Aorta (tissue), 5 donors: ENCODE results near the gene OR52D1. TPM values are rescaled to one million over a fixed set of nuclear protein-coding genes. Genes with fewer than 3 reads are reported as not detected.

Source experiments
- ATAC-seq: fragments of 200-7000 bp; cut with Tn5 transposase; one replicate; pipeline ENCODE4 v1.9.1; 2022; ENCODE audit warnings: moderate library complexity; ENCODE audit not compliant: low FRiP score
- DNase-seq, 2 donors: peaks; one replicate each; pipeline ENCODE4 v3.0.0-alpha.2; 2020
- H3K27ac ChIP-seq, 2 donors: one replicate each; pipeline ENCODE4 v1.5.1; 2013; ENCODE audit warnings: low read length in 2 of 2, mild to moderate bottlenecking in 2 of 2, moderate library complexity in 2 of 2, control low read depth in 1 of 2, inconsistent platforms in 1 of 2, low read depth in 1 of 2
- H3K27me3 ChIP-seq, 2 donors: one replicate each; pipeline ENCODE4 v1.6.1; 2013; ENCODE audit warnings: control low read depth in 1 of 2, low read length in 1 of 2, mild to moderate bottlenecking in 1 of 2, moderate library complexity in 1 of 2; ENCODE audit not compliant: insufficient read depth in 2 of 2, control insufficient read depth in 1 of 2
- H3K36me3 ChIP-seq, 2 donors: one replicate each; pipeline ENCODE4 v1.6.1; 2013; ENCODE audit warnings: control low read depth in 1 of 2, low read length in 1 of 2, mild to moderate bottlenecking in 1 of 2; ENCODE audit not compliant: insufficient read depth in 2 of 2, control insufficient read depth in 1 of 2
- H3K4me1 ChIP-seq, 2 donors: one replicate each; pipeline ENCODE4 v1.6.1; 2013; ENCODE audit warnings: low read length in 2 of 2, control low read depth in 1 of 2, mild to moderate bottlenecking in 1 of 2, moderate library complexity in 1 of 2; ENCODE audit not compliant: insufficient read depth in 2 of 2, control insufficient read depth in 1 of 2
- H3K4me3 ChIP-seq, 2 donors: one replicate each; pipeline ENCODE4 v1.5.1; 2013; ENCODE audit warnings: low read length in 2 of 2, control low read depth in 1 of 2, mild to moderate bottlenecking in 1 of 2
- H3K9me3 ChIP-seq: one replicate; pipeline ENCODE4 v1.6.1; 2013; ENCODE audit warnings: mild to moderate bottlenecking, low read length; ENCODE audit not compliant: control insufficient read depth
- WGBS, 2 donors: extraction: QIAGEN DNeasy Blood & Tissue Kit; methylation state at CpG; one replicate each; pipeline ENCODE4 v1.1.7; 2013; 5-methylcytosine and 5-hydroxymethylcytosine counted together
- intact Hi-C, 2 donors: fragments of 100-400 bp; cut with DNase I; formaldehyde crosslinking; loops; one replicate each; pipeline versions ENCODE4 v1.14.2 to v1.15.0; 2022
- long read RNA-seq, 2 donors: library from polyadenylated mRNA; unstranded; transcript quantifications; one replicate each; pipeline ENCODE4 v2.0.0, GENCODE V29; 2020 to 2021
- polyA plus RNA-seq, 2 donors: library from polyadenylated mRNA; stranded (reverse); fragments of 200-250 nt; gene quantifications; one replicate each; pipeline ENCODE4 v1.2.3, GENCODE V29; 2013
- total RNA-seq, 2 donors: library from RNA; stranded (reverse); fragmentation: NEBNext Ultra II Directional; extraction: Animal tissue kit (Norgen Biotek cat#: 25700); gene quantifications; one replicate each; pipeline ENCODE4 v1.2.1, GENCODE V29; 2021
- donor health status: healthy with polysubstance abuse.
- donor health status: Bipolar disorder and iron deficiency.
- donor health status: DM: no; HTN: no; CAD: no.
- donor health status: DM: no; HTN: no; CAD: no.
- donor health status: DM: yes; HTN: yes; CAD: no.

Gene OR52D1
- total RNA-seq: not detected
- not detected for polyA plus RNA-seq
- long read RNA-seq, donor 1: 0 reads
- long read RNA-seq, donor 2: 0 reads

DNA sequence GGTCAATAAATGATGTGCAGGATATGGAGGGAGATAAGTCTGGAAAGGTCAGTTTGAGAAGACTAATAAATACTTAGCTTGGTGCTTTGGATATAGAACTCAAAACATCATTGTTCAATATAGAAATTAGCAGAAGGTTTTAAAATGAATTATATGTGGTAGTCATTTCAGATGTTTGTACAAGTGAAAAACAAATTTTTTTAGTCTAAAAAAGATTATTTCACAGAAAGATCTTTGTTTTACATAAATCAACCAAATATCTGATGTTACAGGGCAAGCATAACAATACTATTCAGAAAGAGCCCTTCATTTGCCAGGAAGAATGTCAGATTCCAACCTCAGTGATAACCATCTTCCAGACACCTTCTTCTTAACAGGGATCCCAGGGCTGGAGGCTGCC is at the start of gene OR52D1:
TSS of gene OR52D1 (plus strand) at position 301 of the 400 bp plus-strand sequence. CDS start at position 323, 22 bp downstream.
- intact Hi-C loops: no loop called here
- no peak within 1 kb of the TSS for H3K27ac ChIP-seq
- no peak for DNase-seq
- H3K36me3 ChIP-seq: no peaks in the 10 kb centered on the region
- H3K4me3 ChIP-seq: no peak within 1 kb of the TSS
- H3K9me3 ChIP-seq: no peaks in the 10 kb centered on the region
- no peaks in the 10 kb centered on the region for H3K27me3 ChIP-seq
- no peak for ATAC-seq
- H3K4me1 ChIP-seq: no peaks in the 10 kb centered on the region

DNA sequence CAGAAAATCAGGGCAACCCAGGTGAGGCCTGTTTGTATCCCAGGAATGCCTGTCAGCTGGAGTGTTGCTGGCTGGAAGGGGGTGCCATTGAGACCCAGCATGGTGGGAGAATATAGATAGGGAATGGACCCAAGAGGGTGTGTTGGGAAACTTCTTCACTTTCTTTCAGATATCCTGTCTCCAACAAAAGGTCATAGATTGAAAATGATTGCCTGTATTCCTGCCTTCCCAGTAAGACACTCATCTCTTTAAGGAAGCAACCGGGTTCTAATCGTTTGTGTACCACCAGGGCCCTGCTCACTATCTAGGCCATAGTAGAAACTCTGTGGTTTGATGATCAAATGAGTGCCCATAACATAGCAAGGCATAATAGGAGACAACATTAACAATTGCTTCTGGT is 47.1 kb upstream of the OR52D1 start, which contains the start of gene OR51I1:
TSS of gene OR51I1 (minus strand) at position 101 of the 400 bp plus-strand sequence. CDS start at position 101, 0 bp downstream.
- no peak within 1 kb of the TSS for H3K27ac ChIP-seq
- WGBS, 2 donors: 33 to 36% methylated on average over 2 of the region's 2 CpGs
- intact Hi-C loops: no loop called here
- H3K9me3 ChIP-seq: no peaks in the 10 kb centered on the region
- DNase-seq (no peak), ATAC-seq (no peak)
- peaks cover 0 to 2% of the 10 kb centered on the region in 2 donors for H3K27me3 ChIP-seq
- no peaks in the 10 kb centered on the region for H3K36me3 ChIP-seq
- H3K4me3 ChIP-seq: no peak within 1 kb of the TSS
- no peaks in the 10 kb centered on the region for H3K4me1 ChIP-seq

DNA sequence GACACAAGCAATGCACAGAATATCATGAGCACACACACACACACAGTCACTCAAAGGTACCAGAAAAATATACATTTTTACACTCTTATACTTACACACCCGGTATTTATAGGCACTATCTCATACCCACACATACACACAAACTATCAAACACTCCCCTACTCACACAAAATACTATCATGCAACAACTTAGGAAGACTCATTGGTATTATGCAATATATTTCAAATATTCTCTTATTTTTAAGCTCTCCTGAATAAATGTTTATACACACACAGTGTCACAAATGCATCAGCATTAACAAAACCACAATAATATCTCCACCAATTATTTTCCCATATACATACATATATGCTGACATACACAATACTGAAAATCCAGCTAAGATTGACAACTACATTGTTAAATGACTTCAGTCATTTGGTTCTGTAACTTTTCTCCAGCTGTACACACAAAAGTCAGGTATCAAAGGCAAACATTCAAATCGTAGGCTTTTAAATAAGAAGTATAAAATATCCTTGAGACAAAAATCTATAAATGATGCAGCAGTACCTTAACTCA is 44.6 kb upstream of the OR52D1 start:
- no peak for ATAC-seq
- 30 to 57% methylated on average over 2 of the region's 2 CpGs for WGBS, 2 donors
- DNase-seq: no peak
- intact Hi-C loops: no loop called here
- H3K4me3 ChIP-seq: no peak overlapping the region
- H3K36me3 ChIP-seq: no peaks in the 10 kb centered on the region
- no peaks in the 10 kb centered on the region for H3K4me1 ChIP-seq
- H3K9me3 ChIP-seq: no peaks in the 10 kb centered on the region
- peaks cover 0 to 2% of the 10 kb centered on the region in 2 donors for H3K27me3 ChIP-seq
- H3K27ac ChIP-seq: no peak overlapping the region

GRCh38 chr11:5449023-5449422 is 39.5 kb upstream of the OR52D1 start, which contains the start of gene OR51I2:
OR51I2 (plus strand) TSS chr11:5449323; CDS start chr11:5453489, 4,166 bp downstream.
- Histone ChIP-seq H3K27ac (no peak within 1 kb of the TSS), H3K27me3 (no peaks in the 10 kb centered on the region), H3K9me3 (no peaks in the 10 kb centered on the region), H3K4me3 (no peak within 1 kb of the TSS), H3K36me3 (no peaks in the 10 kb centered on the region), H3K4me1 (no peaks in the 10 kb centered on the region)
- 88 to 92% methylated on average over 2 of the region's 2 CpGs for WGBS, 2 donors
- intact Hi-C loops: no loop called here
- DNase-seq (no peak), ATAC-seq (no peak)

DNA sequence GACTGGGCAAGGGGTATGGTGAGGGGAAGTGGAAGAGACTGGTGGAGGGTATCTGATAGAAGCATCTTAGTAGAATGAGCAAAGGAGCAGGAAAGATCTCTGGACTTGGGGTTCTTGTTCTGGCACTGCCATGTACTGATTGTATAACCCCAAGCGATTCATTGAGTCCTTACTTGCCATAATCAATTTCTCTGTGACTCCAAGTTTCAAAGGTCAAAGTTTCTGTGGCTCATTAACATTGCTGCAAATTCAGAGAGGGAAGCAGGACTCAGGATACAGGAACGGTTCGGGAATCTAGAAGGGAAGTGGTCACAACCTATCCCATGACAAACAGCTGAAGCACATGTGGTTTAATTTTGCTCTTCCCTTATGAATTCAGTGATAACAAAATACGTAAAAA is 39.1 kb upstream of the OR52D1 start:
- Histone ChIP-seq H3K27me3 (no peaks in the 10 kb centered on the region), H3K4me3 (no peak overlapping the region), H3K36me3 (no peaks in the 10 kb centered on the region), H3K27ac (no peak overlapping the region), H3K9me3 (no peaks in the 10 kb centered on the region), H3K4me1 (no peaks in the 10 kb centered on the region)
- WGBS, 2 donors: 87% methylated on average over 4 of the region's 4 CpGs
- intact Hi-C loops: no loop called here
- DNase-seq (no peak), ATAC-seq (no peak)

DNA sequence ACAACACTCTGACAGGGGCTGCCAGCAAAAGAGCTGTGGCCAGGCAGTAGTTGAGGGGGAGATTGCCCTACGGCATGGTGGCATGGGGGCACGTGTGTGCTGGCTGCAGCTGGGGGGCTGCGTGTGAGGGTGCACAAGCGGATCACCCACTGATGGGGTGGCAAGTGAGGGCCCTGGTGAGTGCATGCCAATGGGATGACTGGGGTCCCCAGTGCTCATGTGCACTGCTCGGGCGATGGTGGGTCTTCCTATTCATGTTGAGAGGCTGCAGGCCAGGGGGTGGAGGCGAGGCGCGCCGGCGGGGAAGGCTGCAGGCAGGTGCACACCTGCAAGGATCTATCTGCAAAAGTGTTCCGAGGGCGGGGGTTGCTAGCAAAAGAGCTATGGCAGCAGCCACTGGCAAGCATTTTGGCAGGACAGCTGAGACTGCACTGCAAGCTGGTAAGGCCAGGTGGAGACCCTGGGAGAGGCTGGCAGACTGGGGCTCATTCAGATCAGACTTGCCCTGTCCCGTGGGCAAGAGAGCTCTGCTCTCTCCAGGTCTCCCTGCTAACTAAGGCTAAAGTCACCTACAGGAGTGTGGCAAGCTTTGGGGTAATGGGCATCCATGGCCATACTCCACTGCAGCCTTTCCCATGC is 27.4 kb upstream of the OR52D1 start:
- Histone ChIP-seq H3K27ac (no peak overlapping the region), H3K36me3 (no peaks in the 10 kb centered on the region), H3K27me3 (no peaks in the 10 kb centered on the region), H3K9me3 (peaks cover 4% of the 10 kb centered on the region), H3K4me3 (no peak overlapping the region), H3K4me1 (no peaks in the 10 kb centered on the region)
- intact Hi-C loops: no loop called here
- DNase-seq (peak in 1 of 2 donors; percentile 63), ATAC-seq (peak; percentile 50)
- WGBS, 2 donors: 90 to 95% methylated on average over 14 of the region's 14 CpGs

DNA sequence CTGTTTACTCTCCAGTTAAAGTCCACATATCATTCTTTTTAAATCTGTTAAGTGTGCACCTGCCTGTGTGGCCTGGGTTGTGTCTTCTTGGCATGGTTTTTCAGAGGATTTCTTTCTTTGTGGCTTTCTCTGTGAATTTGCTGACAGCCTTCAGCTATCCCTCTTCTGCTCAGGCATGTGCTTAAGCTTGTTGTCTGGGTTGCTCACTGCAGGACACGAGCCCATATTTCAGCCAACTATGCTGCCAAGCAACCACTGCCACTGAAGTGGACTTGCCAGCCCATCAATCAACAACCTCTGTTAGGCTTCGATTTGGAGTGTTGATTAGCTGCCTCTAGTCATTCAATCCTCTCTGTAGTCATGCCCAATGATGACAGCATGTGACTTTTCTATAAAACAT is 21.0 kb upstream of the OR52D1 start:
- 10 to 16% methylated on average over 2 of the region's 2 CpGs for WGBS, 2 donors
- no peaks in the 10 kb centered on the region for H3K9me3 ChIP-seq
- intact Hi-C loops: no loop called here
- no peak overlapping the region for H3K4me3 ChIP-seq
- H3K36me3 ChIP-seq: no peaks in the 10 kb centered on the region
- no peak overlapping the region for H3K27ac ChIP-seq
- ATAC-seq (no peak), DNase-seq (no peak)
- no peaks in the 10 kb centered on the region for H3K27me3 ChIP-seq
- H3K4me1 ChIP-seq: no peaks in the 10 kb centered on the region

- Histone ChIP-seq H3K27me3 (no peaks in the 10 kb centered on the region), H3K36me3 (no peaks in the 10 kb centered on the region), H3K27ac (no peak overlapping the region), H3K9me3 (no peaks in the 10 kb centered on the region), H3K4me1 (no peaks in the 10 kb centered on the region), H3K4me3 (no peak overlapping the region)
- ATAC-seq (no peak), DNase-seq (no peak)
- intact Hi-C loops: loop anchor here in 1 of 2 donors (5.0 kb wide), 1 partner anchor 333 kb away; the partner anchor contains the start of gene OR52N2
Measured at GRCh38 chr11:5473921-5474320, 14.6 kb upstream of the OR52D1 start.
